ENCODE results near the gene BST1.

BST1 gene, protein sequence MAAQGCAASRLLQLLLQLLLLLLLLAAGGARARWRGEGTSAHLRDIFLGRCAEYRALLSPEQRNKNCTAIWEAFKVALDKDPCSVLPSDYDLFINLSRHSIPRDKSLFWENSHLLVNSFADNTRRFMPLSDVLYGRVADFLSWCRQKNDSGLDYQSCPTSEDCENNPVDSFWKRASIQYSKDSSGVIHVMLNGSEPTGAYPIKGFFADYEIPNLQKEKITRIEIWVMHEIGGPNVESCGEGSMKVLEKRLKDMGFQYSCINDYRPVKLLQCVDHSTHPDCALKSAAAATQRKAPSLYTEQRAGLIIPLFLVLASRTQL

DNA sequence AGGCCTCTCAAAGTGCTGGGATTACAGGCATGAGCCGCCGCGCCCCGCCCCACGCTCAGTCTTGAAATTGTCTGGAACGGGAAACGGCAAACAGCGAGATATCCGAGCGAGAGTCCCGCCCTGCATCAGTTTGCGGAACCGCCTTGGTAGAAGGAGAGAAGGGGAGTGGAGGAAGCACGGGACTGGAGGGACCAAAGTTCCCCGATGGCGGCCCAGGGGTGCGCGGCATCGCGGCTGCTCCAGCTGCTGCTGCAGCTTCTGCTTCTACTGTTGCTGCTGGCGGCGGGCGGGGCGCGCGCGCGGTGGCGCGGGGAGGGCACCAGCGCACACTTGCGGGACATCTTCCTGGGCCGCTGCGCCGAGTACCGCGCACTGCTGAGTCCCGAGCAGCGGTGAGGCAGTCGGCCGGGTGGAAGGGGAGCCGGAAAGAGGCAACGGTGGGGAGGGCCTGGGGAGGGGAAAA, at the start of gene BST1:
Gene BST1 (plus strand): TSS at position 125 of the 463 bp plus-strand sequence. CDS start 80 bp downstream, at position 205.
- DNase-seq: peak; percentile 69

- no peak for DNase-seq
These were observed 49.4 kb upstream of the BST1 start for GRCh38 chr4:15653420-15653819.

DNA sequence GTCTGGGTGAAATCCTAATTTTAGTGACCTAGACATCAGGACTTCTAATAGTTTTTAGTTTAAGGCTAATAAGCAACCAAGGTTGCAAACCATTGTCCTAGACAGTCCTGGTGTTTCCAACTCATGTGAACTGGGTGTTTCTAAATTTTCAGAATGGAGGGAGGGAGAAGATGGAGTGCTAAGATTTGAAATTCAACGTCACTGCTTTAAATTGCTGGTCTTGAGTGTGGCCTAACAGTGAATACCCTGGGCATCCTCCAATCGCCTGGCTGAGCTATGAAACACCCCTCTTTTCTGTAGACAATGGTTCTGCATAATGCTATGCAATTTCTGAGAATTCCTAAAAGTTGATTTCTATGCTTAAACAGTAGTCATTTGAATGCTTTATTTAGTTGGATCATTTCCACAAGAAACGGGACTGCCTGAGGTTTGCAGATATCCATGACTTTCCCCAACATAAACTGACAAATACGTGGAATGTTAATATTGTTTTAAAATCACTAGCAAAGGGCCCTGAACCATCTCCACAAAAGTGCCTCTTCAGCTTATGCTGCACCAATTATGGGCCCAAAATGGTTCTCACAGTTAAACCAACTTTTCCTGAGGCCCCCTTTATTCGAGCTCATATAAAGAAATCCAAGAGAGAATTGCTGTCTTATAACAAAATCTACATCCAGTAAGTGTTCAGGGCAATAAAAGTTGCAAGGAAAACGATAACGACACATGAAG, 48.8 kb upstream of the BST1 start:
- DNase-seq: peak; percentile 36

GRCh38 chr4:15654593-15655222, 48.2 kb upstream of the BST1 start:
- peak; percentile 60 for DNase-seq

- peak; percentile 88 for DNase-seq
These were observed 47.4 kb upstream of the BST1 start, which contains the start of gene FBXL5 for GRCh38 chr4:15655223-15656037. Gene FBXL5, minus strand, starts transcription at chr4:15655357. Its CDS starts 70 bp downstream, at chr4:15655287.

GRCh38 chr4:15656038-15656470, 46.8 kb upstream of the BST1 start:
- no peak for DNase-seq

DNA sequence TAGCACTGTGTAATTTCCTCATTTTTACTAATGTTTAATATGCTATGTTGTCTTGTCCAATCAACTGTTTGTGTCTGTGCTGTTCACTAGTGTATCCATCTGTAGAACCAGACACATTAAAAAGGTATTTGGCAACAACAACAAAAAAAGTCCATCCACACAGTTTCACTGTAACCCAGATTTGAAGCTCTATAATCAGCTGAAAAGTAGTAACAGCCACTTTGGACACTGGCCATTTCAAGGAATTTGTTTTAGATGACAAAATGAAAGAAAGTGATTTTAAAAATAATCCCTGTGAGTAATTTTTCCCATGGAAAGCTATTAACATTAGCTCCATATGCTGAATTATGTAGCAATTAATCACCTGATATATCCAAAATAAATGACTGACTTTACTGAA, 45.5 kb upstream of the BST1 start:
- no peak for DNase-seq

DNA sequence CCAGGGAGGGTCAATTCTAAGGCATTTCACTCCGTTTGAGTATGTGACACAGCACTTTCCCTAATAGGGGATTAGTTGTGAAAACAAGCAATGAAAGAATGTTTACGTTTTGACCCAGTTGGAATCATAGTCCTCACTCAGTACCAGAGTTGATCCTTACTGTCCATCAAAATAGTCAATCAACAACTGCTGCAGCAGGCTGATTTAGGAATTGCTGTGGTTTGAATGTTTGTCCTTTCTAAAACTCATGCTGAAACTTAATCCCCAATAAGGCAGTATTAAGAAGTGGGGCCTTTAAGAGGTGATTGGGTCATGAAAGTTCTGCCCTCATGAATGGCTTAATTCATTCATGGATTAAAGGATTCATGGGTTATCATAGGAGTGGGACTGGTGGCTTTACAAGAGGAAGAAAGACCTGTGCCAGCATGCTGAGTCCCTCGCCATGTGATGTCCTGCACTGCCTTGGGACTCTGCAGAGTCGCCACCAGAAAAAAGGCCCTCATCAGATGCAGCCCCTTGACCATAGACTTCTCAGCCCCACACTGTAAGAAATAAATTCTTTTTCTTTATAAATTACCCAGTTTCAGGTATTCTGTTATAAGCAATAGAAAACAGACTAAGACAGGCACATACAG, 44.6 kb upstream of the BST1 start:
- no peak for DNase-seq

DNA sequence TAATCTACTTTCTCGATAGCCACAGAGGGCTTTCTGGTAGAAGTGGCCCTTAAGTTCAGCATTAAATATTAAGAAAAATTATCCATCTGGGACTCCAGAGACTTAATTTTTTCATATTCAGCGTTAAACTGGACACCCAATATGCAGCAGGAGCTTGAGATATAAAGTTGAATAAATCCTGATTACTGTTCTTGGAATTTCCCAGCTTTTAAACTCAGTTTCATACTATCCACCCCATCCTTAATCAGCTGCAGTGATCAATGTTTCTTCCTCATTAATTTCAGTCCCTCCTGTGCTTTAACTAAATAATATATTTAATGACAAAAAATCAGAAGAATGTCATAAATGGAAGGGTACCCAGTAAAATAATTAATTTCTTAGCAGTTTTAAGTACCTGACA, 44.1 kb upstream of the BST1 start:
- no peak for DNase-seq

GRCh38 chr4:15659768-15660570, 42.9 kb upstream of the BST1 start:
- no peak for DNase-seq

GRCh38 chr4:15665753-15666365, 37.0 kb upstream of the BST1 start:
- no peak for DNase-seq

- no peak for DNase-seq
These were observed 35.9 kb upstream of the BST1 start for GRCh38 chr4:15667006-15667405.

DNA sequence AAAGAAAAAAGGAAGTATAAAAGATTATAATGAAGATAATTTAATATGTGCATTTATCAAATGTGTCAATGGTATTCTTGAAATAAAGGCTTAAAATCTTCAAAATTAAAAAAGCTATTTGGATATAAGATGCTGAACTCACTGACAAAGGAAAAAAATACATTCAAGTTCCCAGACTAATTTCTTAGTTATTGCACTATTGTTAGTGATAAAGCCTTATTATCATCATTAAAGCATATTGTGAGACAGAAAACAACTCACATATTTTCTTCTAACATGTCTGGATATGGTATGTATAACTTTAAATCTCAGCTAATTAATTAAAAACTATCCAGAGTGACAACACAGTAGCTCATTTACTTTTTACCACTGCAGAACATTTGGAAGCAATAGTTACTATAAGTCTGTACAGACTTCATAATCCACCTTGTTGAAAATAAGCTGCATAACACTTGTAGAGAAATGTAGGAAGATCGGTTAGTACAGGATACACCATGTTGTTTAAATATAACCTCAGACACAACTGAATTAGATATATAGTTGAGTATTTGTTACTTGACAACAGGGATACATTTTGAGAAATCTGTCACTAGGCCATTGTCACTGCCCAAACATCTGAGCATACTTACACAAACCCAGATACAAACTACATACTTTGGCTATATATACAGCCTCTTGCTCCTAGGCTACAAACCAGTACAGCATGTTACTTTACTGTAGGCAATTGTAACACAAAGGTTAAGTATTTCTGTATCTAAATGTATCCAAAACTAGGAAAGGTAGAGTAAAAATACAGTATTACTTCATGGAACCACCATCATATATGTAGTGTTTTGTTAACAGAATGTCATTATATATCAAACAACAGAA, 34.1 kb upstream of the BST1 start:
- no peak for DNase-seq

DNA sequence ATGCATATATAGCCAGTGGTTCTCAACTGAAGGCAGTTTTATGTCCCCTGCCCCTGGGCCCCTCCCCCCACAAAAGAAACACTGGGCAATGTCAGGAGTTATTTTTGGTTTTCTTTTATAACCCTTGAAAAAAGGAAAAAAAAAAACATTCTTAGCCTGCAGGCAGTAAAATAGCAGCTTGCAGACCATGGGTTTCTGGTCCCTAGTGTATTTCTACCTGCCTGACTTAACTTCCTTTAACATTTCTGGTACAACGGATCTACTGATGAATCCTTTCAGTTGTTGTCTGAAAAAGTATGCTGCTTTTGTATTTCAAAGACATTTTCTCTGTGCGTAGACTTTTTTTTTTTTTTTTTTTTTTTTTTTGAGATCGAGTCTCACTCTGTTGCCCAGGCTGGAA, 32.3 kb upstream of the BST1 start:
- DNase-seq: no peak

DNA sequence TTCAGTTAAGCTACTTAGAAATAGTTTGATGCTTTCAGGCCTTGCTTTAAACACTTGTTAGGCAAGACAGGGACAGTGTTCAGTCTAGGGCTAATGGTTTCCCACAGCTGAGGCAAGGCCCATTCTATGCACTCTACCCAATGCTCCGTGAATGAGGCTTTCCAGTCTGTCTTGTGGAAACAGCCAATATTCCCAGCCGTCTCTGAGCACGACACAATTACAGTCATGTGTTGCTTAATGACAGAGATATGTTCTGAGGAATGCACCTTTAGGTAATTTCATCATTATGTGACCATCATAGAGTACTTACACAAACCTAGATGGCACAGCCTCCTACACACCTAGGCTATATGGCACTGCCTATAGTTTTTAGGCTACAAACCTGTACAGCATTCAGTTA, 30.8 kb upstream of the BST1 start:
- DNase-seq: no peak

DNA sequence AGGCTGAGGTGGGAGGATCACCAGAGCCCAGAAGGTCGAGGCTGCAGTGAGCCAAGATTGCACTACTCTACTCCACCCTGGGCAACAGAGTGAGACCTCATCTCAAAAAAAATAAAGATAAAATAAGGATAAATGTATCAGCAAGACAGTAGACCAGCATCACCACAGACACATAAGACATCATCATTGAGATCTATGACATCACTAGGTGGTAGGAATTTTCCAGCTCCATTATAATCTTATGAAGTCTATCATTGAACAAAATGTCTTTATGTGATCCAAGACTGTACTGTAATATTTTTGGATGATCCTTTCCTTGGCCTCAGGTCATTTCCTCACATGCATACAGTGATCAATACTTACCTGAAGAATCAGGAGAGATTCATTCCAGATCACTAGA, 29.5 kb upstream of the BST1 start:
- no peak for DNase-seq

- DNase-seq: no peak
These were observed 28.8 kb upstream of the BST1 start for GRCh38 chr4:15674046-15674445.

GRCh38 chr4:15674926-15675325, 27.9 kb upstream of the BST1 start:
- no peak for DNase-seq

DNA sequence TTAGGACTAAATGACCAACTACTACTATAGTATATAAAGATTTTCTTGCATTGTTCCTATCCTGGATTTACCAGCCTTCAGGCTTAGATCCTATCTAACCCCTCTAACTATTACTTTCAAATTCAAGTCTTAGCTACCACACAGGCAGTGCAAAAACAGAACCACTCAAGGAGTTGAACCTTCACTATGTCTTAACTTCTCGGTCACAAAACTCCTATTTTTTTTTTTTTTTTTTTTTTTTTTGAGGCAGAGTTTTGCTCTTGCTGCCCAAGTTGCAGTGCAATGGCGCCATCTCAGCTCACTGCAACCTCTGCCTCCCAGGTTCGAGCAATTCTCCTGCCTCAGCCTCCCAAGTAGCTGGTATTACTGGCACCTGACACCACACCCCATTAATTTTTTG, 27.5 kb upstream of the BST1 start:
- DNase-seq: no peak

GRCh38 chr4:15676039-15676438, 26.8 kb upstream of the BST1 start:
- DNase-seq: no peak
